ENCODE data around the gene NSUN7. TPM values are rescaled to one million over a fixed set of nuclear protein-coding genes. Genes with fewer than 3 reads are reported as not detected.
"Not testable (repeated sequence)": the region's sequence is repeated elsewhere in the genome, so short reads cannot be mapped to it uniquely, and the experiment has no call there.

NSUN7 gene
- total RNA-seq, 2 donors from 2014 or later, result 6.8 to 21.8 TPM

DNA sequence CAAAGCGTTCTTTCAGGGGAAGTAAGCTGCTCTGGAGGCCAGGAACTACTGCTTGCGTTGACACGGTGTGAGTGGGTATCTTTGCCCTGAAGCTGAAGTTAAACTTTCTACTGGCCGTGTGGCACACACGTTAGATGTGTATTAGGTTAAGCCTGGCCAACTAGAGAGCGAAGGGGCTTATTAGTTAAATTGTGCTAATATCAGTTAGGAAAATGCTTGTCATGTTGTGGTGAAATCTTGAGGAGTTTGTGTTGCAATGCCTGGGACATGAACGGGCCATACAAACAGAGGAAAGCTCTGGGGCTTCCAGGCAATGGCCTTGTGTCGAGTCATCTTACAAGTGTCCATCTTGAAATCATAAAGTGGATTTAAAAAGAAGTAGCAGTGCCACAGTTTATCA is 62.6 kb downstream of the NSUN7 start:
- DNase-seq (ENCODE audit: low spot score) (no peak), ATAC-seq (ENCODE audit: insufficient number of reproducible peaks, low FRiP score, low read depth) (no peak)
- no peak for TF ChIP-seq CTCF (IDR thresholded peaks at IDR 0.05)
- no peaks in the 10 kb centered on the region for H3K4me1 ChIP-seq (ENCODE audit: control insufficient read depth in 1 of 2, low read depth in 2 of 2)
- H3K27me3 ChIP-seq (replicated peaks; ENCODE audit: insufficient read depth), result no peaks in the 10 kb centered on the region
- no peaks in the 10 kb centered on the region for H3K9me3 ChIP-seq
- H3K36me3 ChIP-seq, result peaks cover 21% of the 10 kb centered on the region
- H3K4me3 ChIP-seq, result no peak overlapping the region
- H3K27ac ChIP-seq, result peak overlapping the region; percentile 60 to 80

DNA sequence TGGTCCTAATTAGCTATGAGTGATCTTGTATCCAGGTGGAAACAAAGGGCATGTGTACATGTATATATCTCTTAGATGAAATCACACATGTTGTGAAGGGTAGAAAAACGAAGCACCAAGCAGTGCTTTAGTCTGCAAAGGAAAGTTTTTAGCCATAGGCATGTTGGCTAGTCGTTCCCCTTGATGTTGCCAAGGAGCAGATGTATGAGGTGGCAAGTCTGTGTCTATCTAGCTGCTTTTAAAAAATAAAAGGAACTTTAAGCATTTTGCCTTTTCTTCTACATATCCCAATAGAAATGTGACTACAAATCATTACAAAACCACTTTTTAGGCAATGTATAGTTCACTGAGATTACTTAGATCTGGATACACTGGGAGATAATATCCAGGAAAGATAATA is 63.1 kb downstream of the NSUN7 start:
- no peak for ATAC-seq (ENCODE audit: insufficient number of reproducible peaks, low FRiP score, low read depth)
- H3K27me3 ChIP-seq (replicated peaks; ENCODE audit: insufficient read depth), result no peaks in the 10 kb centered on the region
- no peak for TF ChIP-seq CTCF (IDR thresholded peaks at IDR 0.05)
- no peak overlapping the region for H3K4me3 ChIP-seq
- H3K4me1 ChIP-seq (ENCODE audit: control insufficient read depth in 1 of 2, low read depth in 2 of 2), result no peaks in the 10 kb centered on the region
- peak overlapping the region in 1 of 2 donors; percentile 80 for H3K27ac ChIP-seq
- no peak for DNase-seq (ENCODE audit: low spot score)
- peaks cover 21% of the 10 kb centered on the region for H3K36me3 ChIP-seq
- no peaks in the 10 kb centered on the region for H3K9me3 ChIP-seq

- not testable (repeated sequence) for H3K4me3 ChIP-seq; ATAC-seq (ENCODE audit: insufficient number of reproducible peaks, low FRiP score, low read depth); H3K27me3 ChIP-seq (replicated peaks; ENCODE audit: insufficient read depth); H3K27ac ChIP-seq; H3K9me3 ChIP-seq; DNase-seq (ENCODE audit: low spot score); H3K4me1 ChIP-seq (ENCODE audit: control insufficient read depth in 1 of 2, low read depth in 2 of 2)
- H3K36me3 ChIP-seq, result peaks cover 30% of the 10 kb centered on the region
These were observed 67.4 kb downstream of the NSUN7 start for GRCh38 chr4:40817157-40817556.

GRCh38 chr4:40820101-40820500 is 70.3 kb downstream of the NSUN7 start:
- H3K4me3 ChIP-seq, result no peak overlapping the region
- H3K27ac ChIP-seq, result no peak overlapping the region
- no peaks in the 10 kb centered on the region for H3K4me1 ChIP-seq (ENCODE audit: control insufficient read depth in 1 of 2, low read depth in 2 of 2)
- ATAC-seq (ENCODE audit: insufficient number of reproducible peaks, low FRiP score, low read depth) (no peak), DNase-seq (ENCODE audit: low spot score) (no peak)
- H3K27me3 ChIP-seq (replicated peaks; ENCODE audit: insufficient read depth), result no peaks in the 10 kb centered on the region
- no peaks in the 10 kb centered on the region for H3K9me3 ChIP-seq
- peaks cover 48% of the 10 kb centered on the region for H3K36me3 ChIP-seq
- TF ChIP-seq CTCF (IDR thresholded peaks at IDR 0.05), result no peak

GRCh38 chr4:40822420-40823166 is 72.8 kb downstream of the NSUN7 start:
- H3K9me3 ChIP-seq, result no peaks in the 10 kb centered on the region
- no peak overlapping the region for H3K27ac ChIP-seq
- H3K4me1 ChIP-seq (ENCODE audit: control insufficient read depth in 1 of 2, low read depth in 2 of 2), result no peaks in the 10 kb centered on the region
- TF ChIP-seq CTCF (IDR thresholded peaks at IDR 0.05), result no peak
- H3K36me3 ChIP-seq, result peaks cover 54% of the 10 kb centered on the region
- no peaks in the 10 kb centered on the region for H3K27me3 ChIP-seq (replicated peaks; ENCODE audit: insufficient read depth)
- DNase-seq (ENCODE audit: low spot score) (no peak), ATAC-seq (ENCODE audit: insufficient number of reproducible peaks, low FRiP score, low read depth) (no peak)
- no peak overlapping the region for H3K4me3 ChIP-seq

Measured in thoracic aorta (tissue), 2 donors.